GM23338 (cell line): ENCODE results near the gene SHISAL2A. TPM values are rescaled to one million over a fixed set of nuclear protein-coding genes. Genes with fewer than 3 reads are reported as not detected.

Experiments used
- ATAC-seq: fragments of 200-7000 bp; cut with Tn5 transposase; 3 replicates; pipeline ENCODE4 v1.9.1; 2020
- DNase-seq: peaks from one replicate; pipeline ENCODE4 v3.0.0-alpha.2; 2015; ENCODE audit warnings: low spot score
- H2AFZ ChIP-seq: fragments of 200-600 bp; sonication (generic); 2 replicates; pipeline ENCODE4 v1.8.0; 2016; ENCODE audit warnings: antibody characterized with exemption, mild to moderate bottlenecking, moderate library complexity
- H3F3A ChIP-seq: fragments of 200-600 bp; sonication (generic); replicated peaks from 2 replicates; pipeline ENCODE4 v1.8.0; 2017; ENCODE audit warnings: antibody characterized with exemption, mixed run types, low read depth
- H3K27ac ChIP-seq: fragments of 200-600 bp; sonication (generic); 2 replicates; pipeline ENCODE4 v1.6.1; 2016; ENCODE audit warnings: low read depth
- H3K27me3 ChIP-seq: fragments of 200-600 bp; sonication (generic); 2 replicates; pipeline ENCODE4 v1.8.0; 2016; ENCODE audit warnings: mild to moderate bottlenecking, mixed run types, moderate library complexity; ENCODE audit not compliant: insufficient read depth
- H3K36me3 ChIP-seq: fragments of 200-600 bp; sonication (generic); 2 replicates; pipeline ENCODE4 v1.8.0; 2016; ENCODE audit warnings: mild to moderate bottlenecking; ENCODE audit not compliant: insufficient read depth
- H3K4me1 ChIP-seq: fragments of 200-600 bp; sonication (generic); 2 replicates; pipeline ENCODE4 v1.8.0; 2016; ENCODE audit warnings: mild to moderate bottlenecking, moderate library complexity; ENCODE audit not compliant: insufficient read depth
- H3K4me2 ChIP-seq: fragments of 200-600 bp; sonication (generic); 2 replicates; pipeline ENCODE4 v1.7.1; 2017; ENCODE audit warnings: mixed run types
- H3K4me3 ChIP-seq: fragments of 200-600 bp; sonication (generic); 2 replicates; pipeline ENCODE4 v1.6.1; 2016; ENCODE audit warnings: mixed run types
- H3K79me2 ChIP-seq: fragments of 200-600 bp; sonication (generic); replicated peaks from 2 replicates; pipeline ENCODE4 v1.8.0; 2017; ENCODE audit warnings: mild to moderate bottlenecking; ENCODE audit not compliant: insufficient read depth
- H3K9me2 ChIP-seq: fragments of 200-600 bp; sonication (generic); 2 replicates; pipeline ENCODE4 v1.8.0; 2017; ENCODE audit not compliant: insufficient read depth
- H4K20me1 ChIP-seq: fragments of 200-600 bp; sonication (generic); replicated peaks from 2 replicates; pipeline ENCODE4 v1.8.0; 2017; ENCODE audit warnings: mild to moderate bottlenecking; ENCODE audit not compliant: insufficient read depth
- H3K27ac Mint-ChIP-seq: 2 replicates; pipeline ENCODE4 v1.8.0; 2020; ENCODE audit warnings: inconsistent platforms, mild to moderate bottlenecking, moderate library complexity, mixed read lengths
- H3K27me3 Mint-ChIP-seq: 3 replicates; pipeline ENCODE4 v1.8.0; 2022; ENCODE audit warnings: low read depth, mild to moderate bottlenecking, moderate library complexity, mixed read lengths, inconsistent platforms; ENCODE audit not compliant: insufficient read depth, poor library complexity
- H3K36me3 Mint-ChIP-seq: 3 replicates; pipeline ENCODE4 v1.8.0; 2021; ENCODE audit warnings: low read depth, mild to moderate bottlenecking, inconsistent platforms, moderate library complexity, mixed read lengths
- H3K4me1 Mint-ChIP-seq: 3 replicates; pipeline ENCODE4 v1.8.0; 2020; ENCODE audit warnings: mild to moderate bottlenecking, inconsistent platforms, mixed read lengths
- H3K4me3 Mint-ChIP-seq: 3 replicates; pipeline ENCODE4 v1.8.0; 2021; ENCODE audit warnings: moderate library complexity, mild to moderate bottlenecking, inconsistent platforms, mixed read lengths
- H3K9me3 Mint-ChIP-seq: 3 replicates; pipeline ENCODE4 v1.8.0; 2020; ENCODE audit warnings: moderate library complexity, mild to moderate bottlenecking, inconsistent platforms, mixed read lengths
- CREB1 ChIP-seq: fragments of 250-450 bp; sonication (Bioruptor Pico); IDR thresholded peaks from 2 replicates; pipeline ENCODE4 v1.5.0; 2020; ENCODE audit warnings: low read depth, mild to moderate bottlenecking, moderate library complexity
- CTCF ChIP-seq, 2 experiments: fragments of 200-600 bp in 1 of 2; sonication (generic) in 1 of 2; conservative IDR thresholded peaks; 2 replicates each; pipeline versions ENCODE4 v1.5.1 to v1.6.1; 2016 to 2017; ENCODE audit warnings: antibody characterized with exemption in 2 of 2, low read depth in 2 of 2, mild to moderate bottlenecking in 2 of 2, moderate library complexity in 1 of 2
- EZH2 ChIP-seq: fragments of 200-600 bp; sonication (generic); IDR thresholded peaks from one replicate; pipeline ENCODE4 v1.8.0; 2017; ENCODE audit warnings: antibody characterized with exemption, mild to moderate bottlenecking, low read depth; ENCODE audit not compliant: unreplicated experiment
- EZH2phosphoT487 ChIP-seq: fragments of 200-600 bp; sonication (generic); IDR thresholded peaks from one replicate; pipeline ENCODE4 v1.8.1; 2018; ENCODE audit warnings: antibody characterized with exemption; ENCODE audit not compliant: unreplicated experiment
- JUNB ChIP-seq: IDR thresholded peaks from one replicate; pipeline ENCODE4 v1.6.1; 2016; ENCODE audit warnings: antibody characterized with exemption; ENCODE audit not compliant: unreplicated experiment
- NANOG ChIP-seq: IDR thresholded peaks from 2 replicates; pipeline ENCODE4 v1.6.1; 2016; ENCODE audit warnings: antibody characterized with exemption, borderline replicate concordance
- POLR2AphosphoS5 ChIP-seq: IDR thresholded peaks from 2 replicates; pipeline ENCODE4 v1.6.1; 2016; ENCODE audit warnings: antibody characterized with exemption, low read depth
- STAT1 ChIP-seq: IDR thresholded peaks from one replicate; pipeline ENCODE4 v1.6.1; 2016; ENCODE audit warnings: antibody characterized with exemption; ENCODE audit not compliant: unreplicated experiment
- ZNF114 ChIP-seq: fragments of 250-450 bp; sonication (Bioruptor Pico); IDR thresholded peaks from 2 replicates; pipeline ENCODE4 v1.5.0; 2020; ENCODE audit warnings: mild to moderate bottlenecking, moderate library complexity
- ZNF331 ChIP-seq: fragments of 250-450 bp; sonication (Bioruptor Pico); IDR thresholded peaks from 2 replicates; pipeline ENCODE4 v1.5.0; 2020; ENCODE audit warnings: low read depth, mild to moderate bottlenecking, moderate library complexity
- polyA plus RNA-seq: library from polyadenylated mRNA; unstranded; fragments of >200 nt; fragmentation: Nextera tagmentation; extraction: Ambion mirVana; gene quantifications from 2 replicates; pipeline ENCODE4 v1.2.1, GENCODE V29; 2016
- total RNA-seq: library from RNA; depleted of rRNA; stranded (reverse); fragments of >200 nt; shearing (Covaris generic); gene quantifications from 2 replicates; pipeline ENCODE4 v1.2.3, GENCODE V29; 2014
- TF ChIP-seq, protein P1 (sequence below): IDR thresholded peaks from one replicate; pipeline ENCODE4 v1.6.1; 2018; ENCODE audit warnings: antibody characterized with exemption; ENCODE audit not compliant: unreplicated experiment
- TF ChIP-seq, protein P2 (sequence below): IDR thresholded peaks from 2 replicates; pipeline ENCODE4 v1.6.1; 2016; ENCODE audit warnings: antibody characterized with exemption
- TF ChIP-seq, protein P3 (sequence below): fragments of 250-450 bp; sonication (Bioruptor Pico); IDR thresholded peaks from 2 replicates; pipeline ENCODE4 v1.5.0; 2020; ENCODE audit warnings: mild to moderate bottlenecking, moderate library complexity

The SHISAL2A gene
- total and polyA plus RNA-seq, 2 experiments from 2014 or later: 0.10 to 1.2 TPM

- H3K4me2 ChIP-seq: 0 out of 2 replicates have a peak overlapping the region, but pooled peaks have one; percentile 51
- Mint-ChIP-seq H3K27me3 (peaks cover 6% of the 10 kb centered on the region), H3K27ac (no peak overlapping the region), H3K4me1 (peaks cover 16% of the 10 kb centered on the region), H3K9me3 (no peaks in the 10 kb centered on the region), H3K4me3 (no peak overlapping the region), H3K36me3 (no peaks in the 10 kb centered on the region)
- no peaks in the 10 kb centered on the region for H3K79me2 ChIP-seq
- DNase-seq (peak; percentile 60), ATAC-seq (peak; percentile 89)
- H3K4me3 ChIP-seq: no peak overlapping the region
- peaks cover 7% of the 10 kb centered on the region; the same call in 1 of the 2 replicates for H3K4me1 ChIP-seq
- H3K9me2 ChIP-seq: no peaks in the 10 kb centered on the region; the same call in 1 of the 2 replicates
- no peaks in the 10 kb centered on the region for H3K36me3 ChIP-seq
- TF ChIP-seq, protein P1, sequence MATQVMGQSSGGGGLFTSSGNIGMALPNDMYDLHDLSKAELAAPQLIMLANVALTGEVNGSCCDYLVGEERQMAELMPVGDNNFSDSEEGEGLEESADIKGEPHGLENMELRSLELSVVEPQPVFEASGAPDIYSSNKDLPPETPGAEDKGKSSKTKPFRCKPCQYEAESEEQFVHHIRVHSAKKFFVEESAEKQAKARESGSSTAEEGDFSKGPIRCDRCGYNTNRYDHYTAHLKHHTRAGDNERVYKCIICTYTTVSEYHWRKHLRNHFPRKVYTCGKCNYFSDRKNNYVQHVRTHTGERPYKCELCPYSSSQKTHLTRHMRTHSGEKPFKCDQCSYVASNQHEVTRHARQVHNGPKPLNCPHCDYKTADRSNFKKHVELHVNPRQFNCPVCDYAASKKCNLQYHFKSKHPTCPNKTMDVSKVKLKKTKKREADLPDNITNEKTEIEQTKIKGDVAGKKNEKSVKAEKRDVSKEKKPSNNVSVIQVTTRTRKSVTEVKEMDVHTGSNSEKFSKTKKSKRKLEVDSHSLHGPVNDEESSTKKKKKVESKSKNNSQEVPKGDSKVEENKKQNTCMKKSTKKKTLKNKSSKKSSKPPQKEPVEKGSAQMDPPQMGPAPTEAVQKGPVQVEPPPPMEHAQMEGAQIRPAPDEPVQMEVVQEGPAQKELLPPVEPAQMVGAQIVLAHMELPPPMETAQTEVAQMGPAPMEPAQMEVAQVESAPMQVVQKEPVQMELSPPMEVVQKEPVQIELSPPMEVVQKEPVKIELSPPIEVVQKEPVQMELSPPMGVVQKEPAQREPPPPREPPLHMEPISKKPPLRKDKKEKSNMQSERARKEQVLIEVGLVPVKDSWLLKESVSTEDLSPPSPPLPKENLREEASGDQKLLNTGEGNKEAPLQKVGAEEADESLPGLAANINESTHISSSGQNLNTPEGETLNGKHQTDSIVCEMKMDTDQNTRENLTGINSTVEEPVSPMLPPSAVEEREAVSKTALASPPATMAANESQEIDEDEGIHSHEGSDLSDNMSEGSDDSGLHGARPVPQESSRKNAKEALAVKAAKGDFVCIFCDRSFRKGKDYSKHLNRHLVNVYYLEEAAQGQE: no peak
- TF ChIP-seq NANOG: no peak
- no peak for TF ChIP-seq CTCF (conservative IDR thresholded peaks at IDR 0.05; ENCODE audit: low read depth in 2 of 2)
- no peak for TF ChIP-seq JUNB
- no peak for TF ChIP-seq POLR2AphosphoS5
- TF ChIP-seq EZH2: no peak
- no peak for TF ChIP-seq CREB1 (CRISPR knock-in tag)
- TF ChIP-seq ZNF331 (CRISPR knock-in tag): no peak
- no peak for TF ChIP-seq EZH2phosphoT487
- TF ChIP-seq ZNF114 (CRISPR knock-in tag): no peak
- TF ChIP-seq, protein P2, sequence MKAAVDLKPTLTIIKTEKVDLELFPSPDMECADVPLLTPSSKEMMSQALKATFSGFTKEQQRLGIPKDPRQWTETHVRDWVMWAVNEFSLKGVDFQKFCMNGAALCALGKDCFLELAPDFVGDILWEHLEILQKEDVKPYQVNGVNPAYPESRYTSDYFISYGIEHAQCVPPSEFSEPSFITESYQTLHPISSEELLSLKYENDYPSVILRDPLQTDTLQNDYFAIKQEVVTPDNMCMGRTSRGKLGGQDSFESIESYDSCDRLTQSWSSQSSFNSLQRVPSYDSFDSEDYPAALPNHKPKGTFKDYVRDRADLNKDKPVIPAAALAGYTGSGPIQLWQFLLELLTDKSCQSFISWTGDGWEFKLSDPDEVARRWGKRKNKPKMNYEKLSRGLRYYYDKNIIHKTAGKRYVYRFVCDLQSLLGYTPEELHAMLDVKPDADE: no peak
- TF ChIP-seq STAT1: no peak
- TF ChIP-seq, protein P3, sequence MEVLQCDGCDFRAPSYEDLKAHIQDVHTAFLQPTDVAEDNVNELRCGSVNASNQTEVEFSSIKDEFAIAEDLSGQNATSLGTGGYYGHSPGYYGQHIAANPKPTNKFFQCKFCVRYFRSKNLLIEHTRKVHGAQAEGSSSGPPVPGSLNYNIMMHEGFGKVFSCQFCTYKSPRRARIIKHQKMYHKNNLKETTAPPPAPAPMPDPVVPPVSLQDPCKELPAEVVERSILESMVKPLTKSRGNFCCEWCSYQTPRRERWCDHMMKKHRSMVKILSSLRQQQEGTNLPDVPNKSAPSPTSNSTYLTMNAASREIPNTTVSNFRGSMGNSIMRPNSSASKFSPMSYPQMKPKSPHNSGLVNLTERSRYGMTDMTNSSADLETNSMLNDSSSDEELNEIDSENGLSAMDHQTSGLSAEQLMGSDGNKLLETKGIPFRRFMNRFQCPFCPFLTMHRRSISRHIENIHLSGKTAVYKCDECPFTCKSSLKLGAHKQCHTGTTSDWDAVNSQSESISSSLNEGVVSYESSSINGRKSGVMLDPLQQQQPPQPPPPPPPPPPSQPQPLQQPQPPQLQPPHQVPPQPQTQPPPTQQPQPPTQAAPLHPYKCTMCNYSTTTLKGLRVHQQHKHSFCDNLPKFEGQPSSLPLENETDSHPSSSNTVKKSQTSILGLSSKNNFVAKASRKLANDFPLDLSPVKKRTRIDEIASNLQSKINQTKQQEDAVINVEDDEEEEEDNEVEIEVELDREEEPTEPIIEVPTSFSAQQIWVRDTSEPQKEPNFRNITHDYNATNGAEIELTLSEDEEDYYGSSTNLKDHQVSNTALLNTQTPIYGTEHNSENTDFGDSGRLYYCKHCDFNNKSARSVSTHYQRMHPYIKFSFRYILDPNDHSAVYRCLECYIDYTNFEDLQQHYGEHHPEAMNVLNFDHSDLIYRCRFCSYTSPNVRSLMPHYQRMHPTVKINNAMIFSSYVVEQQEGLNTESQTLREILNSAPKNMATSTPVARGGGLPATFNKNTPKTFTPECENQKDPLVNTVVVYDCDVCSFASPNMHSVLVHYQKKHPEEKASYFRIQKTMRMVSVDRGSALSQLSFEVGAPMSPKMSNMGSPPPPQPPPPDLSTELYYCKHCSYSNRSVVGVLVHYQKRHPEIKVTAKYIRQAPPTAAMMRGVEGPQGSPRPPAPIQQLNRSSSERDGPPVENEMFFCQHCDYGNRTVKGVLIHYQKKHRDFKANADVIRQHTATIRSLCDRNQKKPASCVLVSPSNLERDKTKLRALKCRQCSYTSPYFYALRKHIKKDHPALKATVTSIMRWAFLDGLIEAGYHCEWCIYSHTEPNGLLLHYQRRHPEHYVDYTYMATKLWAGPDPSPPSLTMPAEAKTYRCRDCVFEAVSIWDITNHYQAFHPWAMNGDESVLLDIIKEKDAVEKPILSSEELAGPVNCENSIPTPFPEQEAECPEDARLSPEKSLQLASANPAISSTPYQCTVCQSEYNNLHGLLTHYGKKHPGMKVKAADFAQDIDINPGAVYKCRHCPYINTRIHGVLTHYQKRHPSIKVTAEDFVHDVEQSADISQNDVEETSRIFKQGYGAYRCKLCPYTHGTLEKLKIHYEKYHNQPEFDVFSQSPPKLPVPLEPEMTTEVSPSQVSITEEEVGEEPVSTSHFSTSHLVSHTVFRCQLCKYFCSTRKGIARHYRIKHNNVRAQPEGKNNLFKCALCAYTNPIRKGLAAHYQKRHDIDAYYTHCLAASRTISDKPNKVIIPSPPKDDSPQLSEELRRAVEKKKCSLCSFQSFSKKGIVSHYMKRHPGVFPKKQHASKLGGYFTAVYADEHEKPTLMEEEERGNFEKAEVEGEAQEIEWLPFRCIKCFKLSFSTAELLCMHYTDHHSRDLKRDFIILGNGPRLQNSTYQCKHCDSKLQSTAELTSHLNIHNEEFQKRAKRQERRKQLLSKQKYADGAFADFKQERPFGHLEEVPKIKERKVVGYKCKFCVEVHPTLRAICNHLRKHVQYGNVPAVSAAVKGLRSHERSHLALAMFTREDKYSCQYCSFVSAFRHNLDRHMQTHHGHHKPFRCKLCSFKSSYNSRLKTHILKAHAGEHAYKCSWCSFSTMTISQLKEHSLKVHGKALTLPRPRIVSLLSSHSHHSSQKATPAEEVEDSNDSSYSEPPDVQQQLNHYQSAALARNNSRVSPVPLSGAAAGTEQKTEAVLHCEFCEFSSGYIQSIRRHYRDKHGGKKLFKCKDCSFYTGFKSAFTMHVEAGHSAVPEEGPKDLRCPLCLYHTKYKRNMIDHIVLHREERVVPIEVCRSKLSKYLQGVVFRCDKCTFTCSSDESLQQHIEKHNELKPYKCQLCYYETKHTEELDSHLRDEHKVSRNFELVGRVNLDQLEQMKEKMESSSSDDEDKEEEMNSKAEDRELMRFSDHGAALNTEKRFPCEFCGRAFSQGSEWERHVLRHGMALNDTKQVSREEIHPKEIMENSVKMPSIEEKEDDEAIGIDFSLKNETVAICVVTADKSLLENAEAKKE (CRISPR knock-in tag): no peak
- no peaks in the 10 kb centered on the region for H3F3A ChIP-seq
- no peak overlapping the region for H3K27ac ChIP-seq
- no peaks in the 10 kb centered on the region for H4K20me1 ChIP-seq
- peak overlapping the region; percentile 90 for H2AFZ ChIP-seq
- no peaks in the 10 kb centered on the region for H3K27me3 ChIP-seq
These were observed 42.7 kb upstream of the SHISAL2A start for GRCh38 chr1:52590266-52590665.
